Liver (tissue), 3 donors: ENCODE data around the gene MAGI1.

Experiments used
- CTCF ChIP-seq: fragments of 150-350 bp; IDR thresholded peaks from 2 replicates; pipeline ENCODE4 v1.5.1; 2017; ENCODE audit warnings: improper control_type of control experiment, low read depth, low read length; ENCODE audit not compliant: missing input control
- EGR1 ChIP-seq, 2 donors: IDR thresholded peaks; 2 replicates each; pipeline ENCODE4 v1.6.1; 2016 to 2018; ENCODE audit warnings: antibody characterized with exemption in 2 of 2, low read depth in 2 of 2
- FOXA2 ChIP-seq: IDR thresholded peaks from 2 replicates; pipeline ENCODE4 v1.6.1; 2016; ENCODE audit warnings: antibody characterized with exemption
- HNF4A ChIP-seq, 2 donors: conservative IDR thresholded peaks; 2 replicates each; pipeline ENCODE4 v1.6.1; 2016; ENCODE audit warnings: antibody characterized with exemption in 2 of 2, mild to moderate bottlenecking in 2 of 2
- JUND ChIP-seq, 2 donors: IDR thresholded peaks; 2 replicates each; pipeline ENCODE4 v1.6.1; 2016; ENCODE audit warnings: antibody characterized with exemption in 2 of 2
- MAX ChIP-seq: IDR thresholded peaks from 2 replicates; pipeline ENCODE4 v1.6.1; 2016; ENCODE audit warnings: antibody characterized with exemption
- RAD21 ChIP-seq, 2 donors: IDR thresholded peaks; 2 replicates each; pipeline ENCODE4 v1.6.1; 2016; ENCODE audit warnings: antibody characterized with exemption in 2 of 2, mild to moderate bottlenecking in 2 of 2
- REST ChIP-seq: IDR thresholded peaks from 2 replicates; pipeline ENCODE4 v1.6.1; 2016; ENCODE audit warnings: antibody characterized with exemption, mild to moderate bottlenecking
- RXRA ChIP-seq, 2 donors: IDR thresholded peaks; 2 replicates each; pipeline ENCODE4 v1.6.1; 2017 to 2018; ENCODE audit warnings: antibody characterized with exemption in 2 of 2, mild to moderate bottlenecking in 1 of 2
- SP1 ChIP-seq: IDR thresholded peaks from 2 replicates; pipeline ENCODE4 v1.6.1; 2018; ENCODE audit warnings: antibody characterized with exemption, mild to moderate bottlenecking
- TAF1 ChIP-seq: conservative IDR thresholded peaks from 2 replicates; pipeline ENCODE4 v1.6.1; 2016; ENCODE audit warnings: antibody characterized with exemption, mild to moderate bottlenecking
- YY1 ChIP-seq: IDR thresholded peaks from 2 replicates; pipeline ENCODE4 v1.6.1; 2016; ENCODE audit warnings: antibody characterized with exemption, mild to moderate bottlenecking
- donor health status: healthy.
- donor health status: healthy.

GRCh38 chr3:65313666-65314065 lies 725.1 kb downstream of the MAGI1 start:
- TF ChIP-seq CTCF (no peak), REST (no peak), TAF1 (no peak), HNF4A (conservative IDR thresholded peaks at IDR 0.05) (no peak), JUND (IDR thresholded peaks at IDR 0.05) (no peak), EGR1 (IDR thresholded peaks at IDR 0.05; ENCODE audit: low read depth in 2 of 2) (no peak), MAX (no peak), SP1 (no peak), RAD21 (IDR thresholded peaks at IDR 0.05) (no peak), RXRA (IDR thresholded peaks at IDR 0.05) (no peak), FOXA2 (no peak), YY1 (no peak)
